ENCODE measurements around the gene BAIAP2L2.
A peak's percentile ranks its signal among the peaks of the same experiment; 100 is the strongest.
"Not testable (repeated sequence)": the region's sequence is repeated elsewhere in the genome, so short reads cannot be mapped to it uniquely, and the experiment has no call there.

Gene BAIAP2L2

GRCh38 chr22:38110008-38110862, at the start of gene BAIAP2L2:
BAIAP2L2 (minus strand) TSS chr22:38110684; CDS start chr22:38110525, 159 bp downstream.
- DNase-seq, result no peak

DNA sequence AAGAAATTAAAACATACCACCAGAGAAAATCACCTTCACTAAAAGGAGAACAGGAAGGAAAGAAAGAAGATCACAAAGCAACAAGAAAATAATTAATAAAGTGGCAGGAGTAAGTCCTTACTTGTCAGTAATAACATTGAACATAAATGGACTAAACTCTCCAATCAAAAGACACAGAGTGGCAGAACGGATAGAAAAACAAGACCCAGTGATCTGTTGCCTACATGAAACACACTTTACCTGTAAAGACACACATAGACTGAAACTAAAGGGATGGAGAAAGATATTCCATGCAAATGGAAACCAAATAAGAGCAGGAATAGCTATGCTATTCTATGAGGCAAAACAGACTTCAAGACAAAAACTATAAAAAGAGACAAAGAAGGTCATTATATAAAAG, 45.2 kb upstream of the BAIAP2L2 start:
- DNase-seq, result no peak

- DNase-seq, result not testable (repeated sequence)
Measured at GRCh38 chr22:38154563-38154915, 44.1 kb upstream of the BAIAP2L2 start.

GRCh38 chr22:38153821-38154562, 43.5 kb upstream of the BAIAP2L2 start:
- no peak for DNase-seq

GRCh38 chr22:38151126-38151500, 40.6 kb upstream of the BAIAP2L2 start:
- no peak for DNase-seq

- no peak for DNase-seq
Measured at GRCh38 chr22:38148245-38148644, 37.8 kb upstream of the BAIAP2L2 start.

- not testable (repeated sequence) for DNase-seq
Measured at GRCh38 chr22:38146166-38146565, 35.7 kb upstream of the BAIAP2L2 start.

- DNase-seq, result no peak
Measured at GRCh38 chr22:38144025-38144405, 33.5 kb upstream of the BAIAP2L2 start.

DNA sequence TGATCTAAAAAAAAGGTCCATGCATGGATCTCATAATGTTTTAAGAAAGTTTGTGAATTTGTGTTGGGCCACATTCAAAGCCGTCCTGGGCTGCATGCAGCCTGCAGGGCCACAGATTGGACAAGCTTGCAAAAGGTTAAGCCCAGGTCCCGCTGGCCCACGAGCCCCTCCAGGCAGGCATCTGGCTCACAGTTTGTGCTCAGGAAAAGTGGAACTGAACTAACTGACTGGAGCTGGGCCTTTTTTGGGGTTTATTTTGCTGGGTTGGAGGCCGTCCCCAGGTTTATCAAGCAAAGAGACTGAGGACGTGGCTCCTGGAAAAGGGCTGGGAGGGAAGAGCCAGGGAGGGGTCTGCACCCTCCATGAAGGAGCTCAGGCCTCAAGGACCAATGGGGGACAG, 32.1 kb upstream of the BAIAP2L2 start:
- DNase-seq, result no peak

GRCh38 chr22:38141217-38141973, 30.9 kb upstream of the BAIAP2L2 start:
- DNase-seq, result no peak

DNA sequence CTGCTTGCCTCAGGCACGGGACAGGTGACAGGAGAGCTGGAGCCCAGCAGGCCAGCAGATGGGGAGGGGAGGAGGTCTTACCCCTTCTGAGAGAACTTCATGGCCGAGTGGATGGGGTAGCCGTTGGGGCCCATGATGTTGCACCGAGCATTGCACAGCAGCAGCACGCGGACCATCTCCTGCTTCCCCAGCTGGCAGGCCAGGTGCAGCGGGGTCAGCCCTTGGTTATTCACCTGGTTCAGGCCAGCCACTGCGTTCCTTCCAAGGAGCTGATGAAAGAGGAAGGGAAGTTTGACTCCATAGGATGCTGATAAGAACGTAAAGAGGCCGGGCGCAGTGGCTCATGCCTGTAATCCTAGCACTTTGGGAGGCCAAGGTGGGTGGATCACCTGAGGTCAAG, 29.4 kb upstream of the BAIAP2L2 start:
- DNase-seq, result no peak

DNA sequence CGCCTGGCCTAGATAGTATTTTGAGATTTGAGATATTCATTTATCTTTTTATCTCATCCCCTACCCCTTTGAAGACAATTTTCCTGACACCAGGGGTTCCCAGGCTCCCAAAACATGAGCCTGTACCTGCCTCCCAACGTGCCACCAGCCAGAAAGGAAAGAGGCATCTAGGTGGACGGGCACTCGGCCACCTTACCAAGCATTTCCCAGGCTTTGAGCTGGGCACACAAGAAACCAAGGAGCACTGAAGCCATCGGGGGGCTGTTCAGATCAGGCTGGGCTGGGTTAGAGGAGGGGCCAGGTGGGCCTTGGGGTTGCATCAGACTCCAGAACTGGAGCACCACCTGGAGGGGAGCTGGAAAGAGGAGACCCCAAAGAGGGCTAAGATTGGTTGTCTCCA, 28.5 kb upstream of the BAIAP2L2 start:
- DNase-seq, result no peak

- no peak for DNase-seq
Measured at GRCh38 chr22:38137876-38138687, 27.6 kb upstream of the BAIAP2L2 start.

GRCh38 chr22:38136607-38137006, 26.1 kb upstream of the BAIAP2L2 start:
- DNase-seq, result no peak

- no peak for DNase-seq
Measured at GRCh38 chr22:38135133-38135706, 24.7 kb upstream of the BAIAP2L2 start.

DNA sequence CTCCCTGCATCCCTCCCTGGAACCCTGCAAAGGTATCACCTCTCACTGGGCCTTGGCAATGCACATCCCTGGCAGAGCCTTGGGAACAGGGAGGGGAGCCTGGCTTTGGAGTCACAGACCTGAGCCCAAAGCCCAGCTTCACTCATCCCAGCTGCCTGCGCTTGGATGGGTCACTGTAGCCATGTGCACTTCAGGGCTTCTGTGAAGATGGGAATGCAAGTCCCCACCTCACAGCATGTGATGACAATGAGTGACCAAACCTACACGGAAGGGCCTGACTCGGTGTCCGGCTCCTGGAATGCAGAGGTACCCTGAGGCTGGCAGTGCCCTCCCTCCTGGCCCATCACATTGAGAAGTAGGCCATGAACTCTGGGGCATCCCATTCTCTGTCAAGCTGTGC, 22.8 kb upstream of the BAIAP2L2 start:
- no peak for DNase-seq

DNA sequence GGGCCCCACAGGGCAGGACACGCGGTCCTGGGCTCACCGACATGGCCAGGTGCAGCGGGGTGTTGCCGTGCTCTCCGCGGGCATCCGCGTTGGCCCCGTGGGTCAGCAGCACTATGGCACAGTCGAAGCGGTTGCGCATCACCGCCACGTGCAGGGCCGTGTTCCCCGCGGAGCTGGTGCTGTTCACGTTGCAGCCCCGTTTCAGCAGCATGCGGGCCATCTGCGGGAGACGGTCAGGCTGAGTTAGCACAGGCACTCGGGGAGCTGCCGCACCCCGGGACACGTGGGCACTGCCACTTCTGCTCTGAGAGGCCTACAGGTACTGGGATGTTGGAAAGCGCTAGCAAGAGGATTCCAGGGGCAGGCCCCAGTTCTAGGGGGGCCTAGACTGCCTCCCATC, 22.3 kb upstream of the BAIAP2L2 start:
- no peak for DNase-seq

GRCh38 chr22:38132136-38132535, 21.7 kb upstream of the BAIAP2L2 start:
- peak; percentile 37 for DNase-seq

DNA sequence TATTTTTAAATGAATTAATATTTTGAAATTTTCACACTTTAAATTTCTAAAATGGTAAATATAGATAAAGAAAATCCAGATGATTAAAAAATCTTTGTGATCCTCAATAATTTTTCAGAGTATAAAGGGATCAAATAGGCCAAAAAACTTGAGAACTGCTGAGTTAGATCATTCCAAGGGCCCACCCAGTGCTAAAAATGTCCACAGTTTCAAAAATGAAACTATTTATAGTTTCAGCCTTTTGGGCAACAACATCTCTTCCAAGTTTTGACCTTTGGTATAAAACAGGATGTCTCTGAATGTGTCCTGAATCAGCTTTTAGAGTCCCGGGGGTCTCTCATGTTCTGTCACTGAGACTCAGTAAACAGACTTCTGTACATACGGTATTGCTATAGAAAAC, 20.9 kb upstream of the BAIAP2L2 start:
- DNase-seq, result no peak

DNA sequence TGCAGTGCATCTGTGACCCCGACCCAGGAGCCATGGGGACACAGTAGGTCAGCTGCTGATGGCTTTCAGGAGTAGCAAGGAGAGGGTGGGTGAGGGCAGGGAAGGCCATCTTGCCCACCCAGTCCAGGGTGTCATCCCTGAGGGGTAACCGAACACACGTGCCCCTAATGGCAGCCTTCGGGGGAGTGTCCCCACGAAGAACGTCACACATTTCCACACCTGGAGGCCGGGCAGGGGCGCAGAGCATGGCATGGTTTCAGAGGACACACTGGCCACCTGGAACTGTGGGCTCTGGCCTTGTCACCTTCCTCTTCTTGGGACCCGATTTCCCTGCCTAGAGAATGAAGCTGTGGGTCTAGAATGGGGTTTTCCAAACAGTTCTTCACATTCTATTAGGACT, 19.4 kb upstream of the BAIAP2L2 start:
- no peak for DNase-seq

DNA sequence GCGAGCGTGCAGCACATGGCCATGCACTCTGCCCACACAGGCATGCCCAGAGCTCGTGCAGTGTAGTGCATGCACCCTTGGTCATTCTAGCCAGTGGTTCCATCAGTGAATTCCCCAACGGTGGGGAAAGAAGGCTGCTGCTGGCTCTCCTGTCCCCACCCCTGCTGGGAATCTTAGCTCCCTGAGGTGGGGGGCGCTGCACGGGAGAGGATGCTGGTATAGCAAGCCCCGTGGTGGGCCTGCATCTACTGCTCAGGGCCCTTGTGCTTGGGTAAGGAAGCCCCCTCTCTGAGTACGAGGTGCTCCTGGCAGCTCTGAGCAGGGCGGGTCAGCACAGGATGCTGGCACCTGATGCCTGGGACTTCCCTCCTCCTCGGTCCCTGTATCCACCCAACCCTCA, 18.5 kb upstream of the BAIAP2L2 start:
- no peak for DNase-seq

- DNase-seq, result no peak
Measured at GRCh38 chr22:38127869-38128268, 17.4 kb upstream of the BAIAP2L2 start.

Measured in activated effector memory CD4-positive, alpha-beta T cell treated with anti-CD3 and anti-CD28 coated beads, Interleukin-2, amount 50 U/mL, for 16 hours (primary cell).